GM18498 (cell line): ENCODE measurements around the gene SLC22A9.
"Not testable (repeated sequence)": the region's sequence is repeated elsewhere in the genome, so short reads cannot be mapped to it uniquely, and the experiment has no call there.

Experiments
- ATAC-seq: cut with Tn5 transposase; IDR thresholded peaks from one replicate; pipeline ENCODE4 v1.9.1; 2021; ENCODE audit warnings: mild to moderate bottlenecking, moderate library complexity; ENCODE audit not compliant: unreplicated experiment

Gene SLC22A9

GRCh38 chr11:63369165-63369970, at the start of gene SLC22A9:
Gene SLC22A9, plus strand, starts transcription at chr11:63369785. Its CDS starts 272 bp downstream, at chr11:63370057.
- ATAC-seq = no peak

DNA sequence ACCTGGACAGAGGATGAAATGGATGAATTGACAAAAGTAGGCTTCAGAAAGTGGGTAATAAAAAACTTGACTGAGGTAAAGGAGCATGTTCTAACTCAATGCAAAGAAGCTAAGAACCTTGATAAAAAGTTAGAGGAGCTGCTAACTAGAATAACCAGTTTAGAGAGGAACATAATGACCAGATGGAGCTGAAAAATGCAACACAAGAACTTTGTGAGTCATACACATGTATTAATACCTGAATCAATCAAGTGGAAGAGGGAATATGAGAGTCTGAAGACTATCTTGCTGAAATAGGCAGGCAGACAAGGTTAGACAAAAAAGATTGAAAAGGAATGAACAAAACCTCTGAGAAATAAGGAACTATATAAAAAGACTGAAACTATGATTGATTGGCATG, 47.9 kb upstream of the SLC22A9 start:
- no peak for ATAC-seq

DNA sequence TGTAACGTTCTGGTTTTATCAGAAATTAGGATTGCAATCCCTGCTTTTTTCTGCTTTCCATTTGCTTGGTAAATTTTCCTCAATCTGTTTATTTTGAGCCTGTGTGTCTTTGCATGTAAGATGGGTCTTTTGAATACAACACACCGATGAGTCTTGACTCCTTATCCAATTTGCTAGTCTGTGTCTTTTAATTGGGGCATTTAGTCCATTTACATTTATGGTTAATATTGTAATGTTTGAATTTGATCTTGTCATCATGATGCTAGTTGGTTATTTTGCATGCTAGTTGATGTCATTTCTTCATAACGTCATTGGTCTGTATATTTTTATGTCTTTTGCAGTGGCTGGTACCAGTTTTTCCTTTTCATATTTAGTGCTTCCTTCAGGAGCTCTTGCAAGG, 34.5 kb upstream of the SLC22A9 start:
- ATAC-seq = not testable (repeated sequence)

DNA sequence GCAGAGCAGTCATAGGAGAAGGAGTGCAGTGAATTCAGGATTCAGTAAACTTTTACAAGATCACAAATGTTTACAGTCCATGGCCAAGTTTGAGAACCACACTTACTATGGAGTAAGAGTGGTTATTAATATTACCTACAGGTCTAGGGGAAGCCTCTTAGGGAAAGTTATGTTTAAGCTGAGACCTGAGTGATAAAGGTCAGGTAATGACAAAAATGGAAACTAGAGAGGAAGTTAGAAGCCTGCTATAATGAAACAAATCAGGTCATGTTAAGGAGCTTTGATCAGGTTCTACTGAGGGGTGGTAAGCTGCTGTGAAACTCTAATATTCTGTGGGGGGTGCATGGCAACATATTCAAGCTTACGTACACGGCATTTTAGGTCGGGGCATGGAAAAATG, 32.5 kb upstream of the SLC22A9 start:
- no peak for ATAC-seq

GRCh38 chr11:63343130-63343529, 26.5 kb upstream of the SLC22A9 start:
- ATAC-seq = no peak

DNA sequence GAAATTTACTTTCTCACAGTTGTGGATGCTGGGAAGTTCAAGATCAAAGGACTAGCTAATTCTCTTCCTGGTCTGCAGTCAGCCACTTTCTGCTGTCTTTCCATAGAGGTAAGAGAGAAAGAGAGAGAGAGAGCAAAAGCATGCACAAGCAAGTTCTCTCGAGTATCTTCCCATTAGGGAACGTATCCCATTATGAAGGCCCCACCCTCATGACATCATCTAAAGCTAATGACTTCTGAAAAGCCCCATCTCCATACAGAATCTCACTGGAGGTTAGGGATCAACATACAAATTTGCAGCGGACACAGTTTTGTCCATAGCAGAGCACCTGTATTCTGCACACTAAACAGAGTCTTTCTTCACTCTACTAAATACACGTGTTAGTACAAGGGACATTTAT, 17.4 kb upstream of the SLC22A9 start:
- ATAC-seq = no peak

DNA sequence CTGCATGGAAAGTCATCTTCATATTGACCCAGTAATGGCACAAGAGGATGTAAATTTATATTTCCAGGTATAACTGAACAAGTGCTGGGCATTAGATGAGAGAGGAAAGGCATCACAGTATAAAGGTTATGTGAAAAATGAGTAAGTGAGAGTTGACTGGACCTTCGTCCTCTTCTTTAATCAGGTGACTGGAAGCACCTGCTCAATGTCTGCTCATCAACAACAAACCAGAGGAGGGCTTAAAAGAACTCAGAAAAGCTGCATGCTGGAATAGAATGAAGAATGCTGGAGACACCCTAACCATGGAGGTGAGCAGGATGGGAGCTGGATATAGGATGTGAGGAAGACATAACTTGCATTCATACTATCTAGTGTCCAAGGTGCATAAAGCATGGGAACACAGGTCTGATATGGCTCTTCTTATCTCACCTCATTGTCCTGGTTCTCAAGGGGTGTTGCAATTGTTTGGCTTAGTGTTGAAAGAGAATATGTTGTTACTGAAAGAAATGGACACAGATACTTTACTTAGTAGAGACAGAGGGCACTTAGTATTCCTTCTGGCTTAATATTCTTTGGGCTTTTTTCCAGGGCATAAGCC, 7.3 kb upstream of the SLC22A9 start:
- ATAC-seq = no peak

DNA sequence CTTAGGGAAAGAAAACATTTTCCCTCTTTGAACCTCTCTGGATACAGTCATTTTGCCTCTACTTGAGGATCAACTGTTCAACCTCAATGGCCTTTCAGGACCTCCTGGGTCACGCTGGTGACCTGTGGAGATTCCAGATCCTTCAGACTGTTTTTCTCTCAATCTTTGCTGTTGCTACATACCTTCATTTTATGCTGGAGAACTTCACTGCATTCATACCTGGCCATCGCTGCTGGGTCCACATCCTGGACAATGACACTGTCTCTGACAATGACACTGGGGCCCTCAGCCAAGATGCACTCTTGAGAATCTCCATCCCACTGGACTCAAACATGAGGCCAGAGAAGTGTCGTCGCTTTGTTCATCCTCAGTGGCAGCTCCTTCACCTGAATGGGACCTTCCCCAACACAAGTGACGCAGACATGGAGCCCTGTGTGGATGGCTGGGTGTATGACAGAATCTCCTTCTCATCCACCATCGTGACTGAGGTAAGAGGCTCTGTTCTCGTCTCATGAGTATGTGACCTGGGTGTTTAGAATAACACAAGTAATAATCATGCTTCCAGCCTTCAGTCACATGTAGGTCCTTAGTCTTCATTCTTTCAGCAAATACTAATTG, 495 bp downstream of the SLC22A9 start:
- no peak for ATAC-seq

GRCh38 chr11:63371396-63371795, 1.8 kb downstream of the SLC22A9 start:
- no peak for ATAC-seq

DNA sequence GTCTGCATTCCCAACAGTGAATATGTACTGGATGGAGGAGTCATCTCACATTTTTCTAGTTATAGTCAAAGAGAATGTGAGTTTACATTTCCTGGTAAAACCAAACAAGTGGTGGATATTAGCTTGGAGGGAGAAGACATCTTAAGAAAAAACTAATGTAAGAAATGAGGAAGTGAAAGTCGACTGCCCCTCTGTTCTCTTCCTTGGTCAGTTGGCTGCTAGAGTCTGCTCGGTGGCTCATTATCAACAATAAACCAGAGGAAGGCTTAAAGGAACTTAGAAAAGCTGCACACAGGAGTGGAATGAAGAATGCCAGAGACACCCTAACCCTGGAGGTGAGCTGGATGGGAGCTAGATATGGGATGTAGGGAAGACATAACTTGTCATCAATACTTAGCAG, 5.8 kb downstream of the SLC22A9 start:
- no peak for ATAC-seq

- ATAC-seq = no peak
These were observed 10.5 kb downstream of the SLC22A9 start for GRCh38 chr11:63380130-63380529.

GRCh38 chr11:63395697-63396096, 26.1 kb downstream of the SLC22A9 start:
- no peak for ATAC-seq

DNA sequence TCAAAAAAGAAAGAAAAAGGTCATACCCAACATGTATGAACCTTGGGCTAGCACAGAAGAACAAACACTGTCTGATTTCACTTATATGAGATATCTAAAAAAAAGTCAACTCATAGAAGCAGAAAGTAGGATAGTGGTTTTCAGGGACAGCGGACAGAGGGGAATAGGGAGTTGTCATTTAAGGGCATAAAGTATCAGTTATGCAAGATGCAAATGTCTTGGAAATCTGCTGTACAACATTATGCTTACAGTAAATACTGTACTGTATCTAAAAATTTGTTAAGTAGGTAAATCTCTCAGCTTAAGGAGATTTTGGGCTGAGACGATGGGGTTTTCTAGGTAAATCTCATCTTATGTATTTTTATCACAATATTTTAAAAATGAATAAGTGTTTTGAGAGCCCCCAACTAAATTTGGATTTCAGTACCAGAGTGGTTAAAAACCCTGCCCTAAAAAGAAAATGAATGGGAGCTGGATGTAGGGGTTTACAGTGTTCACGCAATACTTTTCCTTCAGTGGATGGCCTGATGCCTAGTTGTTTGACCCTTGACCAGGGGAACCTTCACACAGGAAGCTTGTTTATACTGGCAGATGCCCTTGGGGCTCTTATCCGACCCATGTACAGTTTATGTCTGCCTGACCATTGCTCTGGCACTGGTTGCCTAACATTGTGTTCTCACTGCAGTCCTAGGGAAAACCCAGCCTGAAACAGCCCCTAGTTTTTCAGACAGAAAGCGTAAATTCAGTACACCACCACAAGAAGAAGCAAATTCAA, 34.8 kb downstream of the SLC22A9 start:
- no peak for ATAC-seq

DNA sequence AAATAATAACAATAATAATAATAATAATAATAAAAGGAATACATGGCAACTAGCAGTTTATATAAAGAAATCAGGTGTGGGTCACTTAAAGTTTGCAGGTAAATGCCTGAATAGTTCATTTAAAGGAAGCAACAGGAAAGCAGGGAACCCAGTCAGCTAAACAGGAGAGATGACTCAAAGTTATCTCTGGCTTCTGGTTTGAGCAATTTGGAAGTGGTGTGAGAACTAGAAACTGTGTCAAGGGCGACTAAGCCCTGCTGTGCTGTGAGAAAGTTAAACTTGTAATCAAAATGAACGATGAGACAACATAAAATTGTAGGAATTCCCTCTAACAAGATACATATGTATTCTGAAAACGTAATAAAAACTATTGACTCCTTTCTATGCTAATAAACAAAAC, 35.5 kb downstream of the SLC22A9 start:
- ATAC-seq = no peak

GRCh38 chr11:63406458-63406857, 36.9 kb downstream of the SLC22A9 start:
- no peak for ATAC-seq

GRCh38 chr11:63417174-63417852, 47.7 kb downstream of the SLC22A9 start:
- no peak for ATAC-seq

GRCh38 chr11:63427971-63428508, 58.5 kb downstream of the SLC22A9 start:
- no peak for ATAC-seq

DNA sequence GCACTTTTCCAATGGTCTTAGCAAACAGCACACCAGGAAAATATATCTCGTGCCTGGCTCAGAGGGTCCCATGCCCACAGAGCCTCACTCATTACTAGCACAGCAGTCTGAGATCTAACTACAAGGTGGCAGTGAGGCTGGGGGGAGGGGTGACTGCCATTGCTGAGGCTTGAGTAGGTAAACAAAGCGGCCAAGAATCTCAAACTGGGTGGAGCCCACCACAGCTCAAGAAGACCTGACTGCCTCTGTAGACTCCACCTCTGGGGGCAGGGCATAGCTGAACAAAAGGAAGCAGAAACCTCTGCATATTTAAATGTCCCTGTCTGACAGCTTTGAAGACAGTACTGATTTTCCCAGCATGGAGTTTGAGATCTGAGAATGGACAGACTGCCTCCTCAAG, 61.1 kb downstream of the SLC22A9 start:
- not testable (repeated sequence) for ATAC-seq

DNA sequence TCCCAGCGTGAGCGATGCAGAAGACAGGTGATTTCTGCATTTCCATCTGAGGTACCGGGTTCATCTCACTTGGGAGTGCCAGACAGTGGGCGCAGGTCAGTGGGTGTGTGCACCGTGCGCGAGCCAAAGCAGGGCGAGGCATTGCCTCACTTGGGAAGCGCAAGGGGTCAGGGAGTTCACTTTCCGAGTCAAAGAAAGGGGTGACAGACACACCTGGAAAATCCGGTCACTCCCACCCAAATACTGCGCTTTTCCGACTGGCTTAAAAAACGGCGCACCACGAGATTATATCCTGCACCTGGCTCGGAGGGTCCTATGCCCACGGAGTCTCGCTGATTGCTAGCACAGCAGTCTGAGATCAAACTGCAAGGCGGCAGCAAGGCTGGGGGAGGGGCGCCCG, 65.8 kb downstream of the SLC22A9 start:
- ATAC-seq = not testable (repeated sequence)

DNA sequence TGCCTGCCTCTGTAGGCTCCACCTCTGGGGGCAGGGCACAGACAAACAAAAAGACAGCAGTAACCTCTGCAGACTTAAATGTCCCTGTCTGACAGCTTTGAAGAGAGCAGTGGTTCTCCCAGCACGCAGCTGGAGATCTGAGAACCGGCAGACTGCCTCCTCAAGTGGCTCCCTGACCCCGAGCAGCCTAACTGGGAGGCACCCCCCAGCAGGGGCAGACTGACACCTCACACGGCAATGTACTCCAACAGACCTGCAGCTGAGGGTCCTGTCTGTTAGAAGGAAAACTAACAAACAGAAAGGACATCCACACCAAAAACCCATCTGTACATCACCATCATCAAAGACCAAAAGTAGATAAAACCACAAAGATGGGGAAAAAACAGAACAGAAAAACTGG, 66.2 kb downstream of the SLC22A9 start:
- ATAC-seq = not testable (repeated sequence)
